Tibial artery (tissue), 4 donors: ENCODE measurements around the gene GRIK4.

ENCODE experiments used
- DNase-seq, 2 donors: peaks; one replicate each; pipeline ENCODE4 v3.0.0-alpha.2; 2019
- H3K27ac ChIP-seq, 2 donors: fragments of 200-600 bp; sonication (generic) in 1 of 2; 1 replicate in 1 of 2; 2 replicates in 1 of 2; pipeline ENCODE4 v1.5.1; 2018 to 2019; ENCODE audit warnings: mild to moderate bottlenecking in 1 of 2
- H3K27me3 ChIP-seq, 2 donors: fragments of 200-600 bp; sonication (generic) in 1 of 2; one replicate each; pipeline versions ENCODE4 v1.5.1 to v1.6.0; 2016 to 2019
- H3K36me3 ChIP-seq, 3 donors: fragments of 200-600 bp; sonication (generic) in 2 of 3; one replicate each; pipeline ENCODE4 v1.5.1; 2016 to 2019; ENCODE audit warnings: mild to moderate bottlenecking in 2 of 3
- H3K4me1 ChIP-seq, 4 donors: fragments of 200-600 bp; sonication (generic) in 2 of 4; 1 replicate in 3 of 4; 2 replicates in 1 of 4; pipeline ENCODE4 v1.5.1; 2016 to 2019
- H3K4me3 ChIP-seq, 2 donors: fragments of 200-600 bp; sonication (generic) in 1 of 2; 1 replicate in 1 of 2; 2 replicates in 1 of 2; pipeline ENCODE4 v1.5.1; 2018 to 2019; ENCODE audit warnings: mild to moderate bottlenecking in 2 of 2
- H3K9me3 ChIP-seq, 3 donors: fragments of 200-600 bp; sonication (generic) in 1 of 3; one replicate each; pipeline ENCODE4 v1.5.1; 2016 to 2019
- intact Hi-C: fragments of 100-400 bp; cut with DNase I; formaldehyde crosslinking; loops from one replicate; pipeline ENCODE4 v1.15.0; 2023; ENCODE audit warnings: low total_unique reads
- TF ChIP-seq, protein P1 (sequence below), 2 experiments: fragments of 200-600 bp in 1 of 2; fragments of 450-650 bp in 1 of 2; IDR thresholded peaks; one replicate each; pipeline ENCODE4 v1.5.1; 2017 to 2019; ENCODE audit warnings: antibody characterized with exemption in 2 of 2, mild to moderate bottlenecking in 1 of 2, moderate library complexity in 1 of 2

The GRIK4 gene

DNA sequence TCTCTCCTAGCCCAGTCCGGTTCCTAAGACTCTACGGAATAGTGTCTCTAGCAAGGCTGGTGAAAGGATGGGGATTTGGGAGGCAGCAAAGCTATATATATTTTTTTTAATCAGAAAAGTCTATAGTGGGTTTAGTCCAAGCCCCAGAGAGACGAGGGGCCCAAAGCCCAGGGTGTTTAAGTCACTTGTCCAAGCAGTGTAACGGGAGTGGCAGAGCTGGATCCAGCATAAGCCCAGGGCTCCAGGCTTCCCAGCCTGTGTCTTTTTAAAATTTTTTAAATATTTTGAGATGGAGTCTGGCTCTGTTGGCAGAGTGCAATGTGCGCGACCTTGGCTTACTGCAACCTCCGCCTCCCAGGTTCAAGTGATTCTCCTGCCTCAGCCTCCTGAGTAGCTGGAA lies 6.8 kb downstream of the GRIK4 start:
- Histone ChIP-seq H3K9me3 (no peaks in the 10 kb centered on the region), H3K27ac (no peak overlapping the region), H3K4me1 (no peaks in the 10 kb centered on the region), H3K4me3 (no peak overlapping the region), H3K36me3 (no peaks in the 10 kb centered on the region), H3K27me3 (peaks cover 0 to 39% of the 10 kb centered on the region in 2 donors)
- TF ChIP-seq, protein P1, sequence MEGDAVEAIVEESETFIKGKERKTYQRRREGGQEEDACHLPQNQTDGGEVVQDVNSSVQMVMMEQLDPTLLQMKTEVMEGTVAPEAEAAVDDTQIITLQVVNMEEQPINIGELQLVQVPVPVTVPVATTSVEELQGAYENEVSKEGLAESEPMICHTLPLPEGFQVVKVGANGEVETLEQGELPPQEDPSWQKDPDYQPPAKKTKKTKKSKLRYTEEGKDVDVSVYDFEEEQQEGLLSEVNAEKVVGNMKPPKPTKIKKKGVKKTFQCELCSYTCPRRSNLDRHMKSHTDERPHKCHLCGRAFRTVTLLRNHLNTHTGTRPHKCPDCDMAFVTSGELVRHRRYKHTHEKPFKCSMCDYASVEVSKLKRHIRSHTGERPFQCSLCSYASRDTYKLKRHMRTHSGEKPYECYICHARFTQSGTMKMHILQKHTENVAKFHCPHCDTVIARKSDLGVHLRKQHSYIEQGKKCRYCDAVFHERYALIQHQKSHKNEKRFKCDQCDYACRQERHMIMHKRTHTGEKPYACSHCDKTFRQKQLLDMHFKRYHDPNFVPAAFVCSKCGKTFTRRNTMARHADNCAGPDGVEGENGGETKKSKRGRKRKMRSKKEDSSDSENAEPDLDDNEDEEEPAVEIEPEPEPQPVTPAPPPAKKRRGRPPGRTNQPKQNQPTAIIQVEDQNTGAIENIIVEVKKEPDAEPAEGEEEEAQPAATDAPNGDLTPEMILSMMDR (IDR thresholded peaks at IDR 0.05) = no peak
- no peak for DNase-seq
- intact Hi-C loops = loop anchor here (10.0 kb wide), 2 partner anchors 266 to 676 kb away; no protein-coding TSS in a partner anchor

DNA sequence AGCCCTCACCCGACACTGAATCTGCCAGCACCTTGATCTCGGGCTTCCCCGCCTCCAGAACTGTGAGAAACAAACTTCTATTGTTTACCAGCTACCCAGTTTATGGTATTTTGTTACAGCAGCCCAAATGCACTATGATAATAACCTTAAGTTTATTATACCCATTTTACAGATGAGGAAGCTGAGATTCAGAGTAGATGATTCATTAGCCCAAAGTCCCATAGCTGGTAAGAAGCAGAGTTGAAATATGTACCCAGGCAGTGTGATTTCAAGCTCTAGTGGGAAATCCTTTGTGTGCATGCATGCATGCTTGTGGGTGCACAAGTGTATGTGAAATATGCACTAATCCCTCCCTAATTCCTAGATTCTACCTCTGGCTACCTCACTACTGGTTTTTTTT lies 7.9 kb downstream of the GRIK4 start:
- TF ChIP-seq, protein P1 (IDR thresholded peaks at IDR 0.05) = no peak
- intact Hi-C loops = loop anchor here (10.0 kb wide), 2 partner anchors 265 to 675 kb away; no protein-coding TSS in a partner anchor
- Histone ChIP-seq H3K4me1 (no peaks in the 10 kb centered on the region), H3K4me3 (no peak overlapping the region), H3K27me3 (peaks cover 0 to 46% of the 10 kb centered on the region in 2 donors), H3K27ac (no peak overlapping the region), H3K36me3 (no peaks in the 10 kb centered on the region), H3K9me3 (no peaks in the 10 kb centered on the region)
- DNase-seq = no peak

DNA sequence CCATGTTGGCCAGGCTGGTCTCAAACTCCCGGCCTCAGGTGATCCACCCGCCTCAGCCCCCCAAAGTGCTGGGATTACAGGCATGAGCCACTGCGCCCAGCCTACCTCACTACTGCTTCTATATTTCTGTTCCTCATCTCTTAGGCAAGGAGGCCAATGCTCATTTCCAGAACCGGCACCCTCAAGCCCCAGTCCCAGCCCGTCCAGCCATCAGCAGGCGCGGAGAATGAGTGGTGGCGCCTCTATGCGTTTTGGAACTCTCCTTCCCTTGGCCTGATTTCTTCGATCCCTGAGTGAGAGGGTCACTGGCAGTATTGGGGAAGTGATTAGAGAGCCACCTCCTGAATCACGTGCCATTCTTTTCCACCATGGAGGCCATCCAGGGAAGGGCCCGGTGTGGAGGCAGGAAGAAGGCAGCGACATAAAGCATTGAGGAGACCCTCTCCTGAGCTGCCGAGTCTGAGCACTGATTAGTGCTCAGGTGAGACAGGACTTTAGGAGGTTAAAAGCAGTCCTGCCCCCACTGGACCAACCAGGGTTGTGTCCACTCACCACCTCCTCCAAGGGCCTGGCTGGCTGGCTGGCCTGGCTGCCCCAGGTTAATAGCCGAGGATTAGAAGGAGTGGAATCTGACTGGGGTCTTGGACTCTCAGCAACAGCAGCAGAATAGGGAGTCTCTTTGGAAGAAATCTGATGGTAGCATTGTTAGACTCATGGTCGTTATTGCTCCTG lies 8.7 kb downstream of the GRIK4 start:
- H3K4me3 ChIP-seq = no peak overlapping the region
- TF ChIP-seq, protein P1 (IDR thresholded peaks at IDR 0.05) = no peak
- no peaks in the 10 kb centered on the region for H3K4me1 ChIP-seq
- peaks cover 0 to 46% of the 10 kb centered on the region in 2 donors for H3K27me3 ChIP-seq
- no peaks in the 10 kb centered on the region for H3K36me3 ChIP-seq
- H3K9me3 ChIP-seq = no peaks in the 10 kb centered on the region
- intact Hi-C loops = loop anchor here (5.0 kb wide), 1 partner anchor 167 kb away; no protein-coding TSS in a partner anchor
- H3K27ac ChIP-seq = no peak overlapping the region
- peak in 1 of 2 donors; percentile 27 for DNase-seq

DNA sequence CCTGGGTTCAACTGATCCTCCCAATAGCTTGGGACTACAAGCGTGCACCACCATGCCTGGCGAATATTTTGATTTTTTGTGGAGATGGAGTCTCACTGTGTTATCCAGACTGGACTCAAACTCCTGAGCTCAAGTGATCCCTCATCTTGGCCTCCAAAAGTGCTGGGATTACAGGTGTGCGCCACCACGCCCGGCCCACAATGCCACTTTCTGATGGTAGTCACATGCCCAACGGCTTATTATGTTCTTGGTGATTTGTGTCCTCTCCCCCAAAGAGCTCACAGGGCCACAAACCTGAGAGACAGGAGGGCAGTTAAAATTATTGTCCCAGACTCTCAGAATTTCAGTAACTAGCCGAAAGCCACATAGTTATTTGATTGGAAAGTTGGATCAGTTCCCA lies 9.6 kb downstream of the GRIK4 start:
- peak in 1 of 2 donors; percentile 20 for DNase-seq
- intact Hi-C loops = loop anchor here (5.0 kb wide), 1 partner anchor 166 kb away; no protein-coding TSS in a partner anchor

DNA sequence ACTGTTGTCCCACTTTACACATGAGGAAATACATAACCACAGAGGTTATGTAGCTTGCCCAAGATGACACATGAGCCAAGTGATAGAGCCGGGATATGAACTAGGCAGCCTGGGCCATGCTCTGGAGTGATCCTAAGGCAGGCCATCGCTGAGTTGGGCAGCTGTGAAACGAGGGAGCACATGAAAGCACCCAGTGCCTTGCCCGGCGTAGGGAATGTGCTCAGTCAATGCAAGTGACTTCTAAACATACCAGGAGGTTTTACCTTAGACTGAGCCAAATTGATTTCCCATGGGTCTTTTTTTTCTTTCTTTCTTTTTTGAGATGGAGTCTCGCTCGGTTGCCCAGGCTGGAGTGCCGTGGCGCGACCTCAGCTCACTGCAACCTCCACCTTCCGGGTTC lies 10.5 kb downstream of the GRIK4 start:
- peaks cover 0 to 40% of the 10 kb centered on the region in 2 donors for H3K27me3 ChIP-seq
- no peaks in the 10 kb centered on the region for H3K36me3 ChIP-seq
- DNase-seq = no peak
- intact Hi-C loops = loop anchor here (5.0 kb wide), 1 partner anchor 165 kb away; no protein-coding TSS in a partner anchor
- H3K9me3 ChIP-seq = no peaks in the 10 kb centered on the region
- H3K27ac ChIP-seq = no peak overlapping the region
- H3K4me1 ChIP-seq = peaks cover 0 to 2% (median 1%) of the 10 kb centered on the region in 4 donors
- TF ChIP-seq, protein P1 (IDR thresholded peaks at IDR 0.05) = no peak
- H3K4me3 ChIP-seq = no peak overlapping the region

More for the DNA sequence above, 9.6 kb downstream of the GRIK4 start:
- TF ChIP-seq, protein P1 (IDR thresholded peaks at IDR 0.05) = no peak
- Histone ChIP-seq H3K36me3 (no peaks in the 10 kb centered on the region), H3K27me3 (peaks cover 0 to 44% of the 10 kb centered on the region in 2 donors), H3K27ac (no peak overlapping the region), H3K4me3 (no peak overlapping the region), H3K9me3 (no peaks in the 10 kb centered on the region), H3K4me1 (no peaks in the 10 kb centered on the region)
